ENCODE data around the gene ANKIB1. TPM values are rescaled to one million over a fixed set of nuclear protein-coding genes. Genes with fewer than 3 reads are reported as not detected.

The ANKIB1 gene
- total and polyA plus RNA-seq, 4 donors, result 3.9 to 14.8 (median 8.4) TPM

DNA sequence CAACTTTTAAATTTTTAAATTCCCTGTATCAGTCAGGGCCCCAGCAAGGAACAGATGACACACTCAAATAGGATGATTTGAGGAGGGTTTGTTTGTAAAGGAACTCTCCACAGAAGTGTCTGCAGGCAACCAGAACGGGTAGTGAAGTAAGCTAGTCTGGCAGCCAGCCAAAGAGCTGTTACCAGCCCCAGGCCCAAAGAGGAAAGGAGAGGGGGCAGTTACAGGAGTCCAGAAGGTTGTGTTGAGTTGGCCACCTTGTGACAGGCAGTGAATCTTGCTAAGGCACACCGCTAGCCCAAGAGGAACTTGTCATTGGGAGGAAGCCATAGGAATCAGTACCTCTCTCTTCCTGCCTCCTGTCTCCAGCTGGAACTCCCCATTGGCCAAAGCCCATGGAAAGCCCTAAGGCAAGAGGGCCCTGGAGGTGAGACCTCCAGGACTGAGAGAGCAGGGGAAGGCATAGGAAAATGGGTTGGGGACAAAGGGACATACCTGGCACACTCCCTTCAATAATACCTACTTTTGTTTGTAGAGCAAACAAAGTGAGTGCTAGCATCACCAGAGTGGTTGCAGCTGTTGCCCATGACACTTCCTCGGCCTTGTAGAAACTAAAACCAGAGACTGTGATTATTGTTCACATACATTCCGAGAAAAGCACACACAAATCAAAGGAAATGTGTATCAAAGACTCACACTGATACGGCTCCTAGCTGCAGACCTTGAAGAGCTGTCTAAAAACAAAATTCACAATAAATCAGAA, 176.1 kb downstream of the ANKIB1 start:
- no peaks in the 10 kb centered on the region for H3K9me3 ChIP-seq (ENCODE audit: control insufficient read depth in 4 of 4, low read length in 3 of 4)
- H3K4me1 ChIP-seq (ENCODE audit: control insufficient read depth in 4 of 4, insufficient read depth in 4 of 4, low read length in 3 of 4), result peaks cover 0 to 5% (median 3%) of the 10 kb centered on the region in 4 donors
- DNase-seq (ENCODE audit: low spot score), result no peak
- H3K9ac ChIP-seq (ENCODE audit: low read depth in 1 of 2, low read length in 2 of 2), result no peak overlapping the region
- no peaks in the 10 kb centered on the region for H3K36me3 ChIP-seq (ENCODE audit: control insufficient read depth in 4 of 4, insufficient read depth in 3 of 4, low read depth in 1 of 4, low read length in 3 of 4)
- no peak overlapping the region for H3K4me3 ChIP-seq (ENCODE audit: low read depth in 1 of 3, low read length in 3 of 3)
- TF ChIP-seq HNF4A (conservative IDR thresholded peaks at IDR 0.05) (no peak), NR2F2 (IDR thresholded peaks at IDR 0.05) (no peak), JUND (IDR thresholded peaks at IDR 0.05) (no peak), FOXA1 (IDR thresholded peaks at IDR 0.05) (no peak), GABPA (IDR thresholded peaks at IDR 0.05 in 1 of 2, conservative IDR thresholded peaks at IDR 0.05 in 1 of 2) (no peak), SP1 (IDR thresholded peaks at IDR 0.05) (no peak), FOXA2 (IDR thresholded peaks at IDR 0.05) (no peak), RAD21 (IDR thresholded peaks at IDR 0.05) (no peak), YY1 (IDR thresholded peaks at IDR 0.05) (no peak), EGR1 (IDR thresholded peaks at IDR 0.05; ENCODE audit: low read depth in 2 of 2) (no peak), TAF1 (conservative IDR thresholded peaks at IDR 0.05) (no peak), RXRA (IDR thresholded peaks at IDR 0.05) (no peak), HNF4G (IDR thresholded peaks at IDR 0.05) (no peak)
- TF ChIP-seq, protein P1, sequence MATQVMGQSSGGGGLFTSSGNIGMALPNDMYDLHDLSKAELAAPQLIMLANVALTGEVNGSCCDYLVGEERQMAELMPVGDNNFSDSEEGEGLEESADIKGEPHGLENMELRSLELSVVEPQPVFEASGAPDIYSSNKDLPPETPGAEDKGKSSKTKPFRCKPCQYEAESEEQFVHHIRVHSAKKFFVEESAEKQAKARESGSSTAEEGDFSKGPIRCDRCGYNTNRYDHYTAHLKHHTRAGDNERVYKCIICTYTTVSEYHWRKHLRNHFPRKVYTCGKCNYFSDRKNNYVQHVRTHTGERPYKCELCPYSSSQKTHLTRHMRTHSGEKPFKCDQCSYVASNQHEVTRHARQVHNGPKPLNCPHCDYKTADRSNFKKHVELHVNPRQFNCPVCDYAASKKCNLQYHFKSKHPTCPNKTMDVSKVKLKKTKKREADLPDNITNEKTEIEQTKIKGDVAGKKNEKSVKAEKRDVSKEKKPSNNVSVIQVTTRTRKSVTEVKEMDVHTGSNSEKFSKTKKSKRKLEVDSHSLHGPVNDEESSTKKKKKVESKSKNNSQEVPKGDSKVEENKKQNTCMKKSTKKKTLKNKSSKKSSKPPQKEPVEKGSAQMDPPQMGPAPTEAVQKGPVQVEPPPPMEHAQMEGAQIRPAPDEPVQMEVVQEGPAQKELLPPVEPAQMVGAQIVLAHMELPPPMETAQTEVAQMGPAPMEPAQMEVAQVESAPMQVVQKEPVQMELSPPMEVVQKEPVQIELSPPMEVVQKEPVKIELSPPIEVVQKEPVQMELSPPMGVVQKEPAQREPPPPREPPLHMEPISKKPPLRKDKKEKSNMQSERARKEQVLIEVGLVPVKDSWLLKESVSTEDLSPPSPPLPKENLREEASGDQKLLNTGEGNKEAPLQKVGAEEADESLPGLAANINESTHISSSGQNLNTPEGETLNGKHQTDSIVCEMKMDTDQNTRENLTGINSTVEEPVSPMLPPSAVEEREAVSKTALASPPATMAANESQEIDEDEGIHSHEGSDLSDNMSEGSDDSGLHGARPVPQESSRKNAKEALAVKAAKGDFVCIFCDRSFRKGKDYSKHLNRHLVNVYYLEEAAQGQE (IDR thresholded peaks at IDR 0.05), result no peak
- TF ChIP-seq, protein P2, sequence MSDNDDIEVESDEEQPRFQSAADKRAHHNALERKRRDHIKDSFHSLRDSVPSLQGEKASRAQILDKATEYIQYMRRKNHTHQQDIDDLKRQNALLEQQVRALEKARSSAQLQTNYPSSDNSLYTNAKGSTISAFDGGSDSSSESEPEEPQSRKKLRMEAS (IDR thresholded peaks at IDR 0.05), result no peak
- TF ChIP-seq, protein P3, sequence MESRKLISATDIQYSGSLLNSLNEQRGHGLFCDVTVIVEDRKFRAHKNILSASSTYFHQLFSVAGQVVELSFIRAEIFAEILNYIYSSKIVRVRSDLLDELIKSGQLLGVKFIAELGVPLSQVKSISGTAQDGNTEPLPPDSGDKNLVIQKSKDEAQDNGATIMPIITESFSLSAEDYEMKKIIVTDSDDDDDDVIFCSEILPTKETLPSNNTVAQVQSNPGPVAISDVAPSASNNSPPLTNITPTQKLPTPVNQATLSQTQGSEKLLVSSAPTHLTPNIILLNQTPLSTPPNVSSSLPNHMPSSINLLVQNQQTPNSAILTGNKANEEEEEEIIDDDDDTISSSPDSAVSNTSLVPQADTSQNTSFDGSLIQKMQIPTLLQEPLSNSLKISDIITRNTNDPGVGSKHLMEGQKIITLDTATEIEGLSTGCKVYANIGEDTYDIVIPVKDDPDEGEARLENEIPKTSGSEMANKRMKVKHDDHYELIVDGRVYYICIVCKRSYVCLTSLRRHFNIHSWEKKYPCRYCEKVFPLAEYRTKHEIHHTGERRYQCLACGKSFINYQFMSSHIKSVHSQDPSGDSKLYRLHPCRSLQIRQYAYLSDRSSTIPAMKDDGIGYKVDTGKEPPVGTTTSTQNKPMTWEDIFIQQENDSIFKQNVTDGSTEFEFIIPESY (IDR thresholded peaks at IDR 0.05), result no peak
- TF ChIP-seq, protein P4, sequence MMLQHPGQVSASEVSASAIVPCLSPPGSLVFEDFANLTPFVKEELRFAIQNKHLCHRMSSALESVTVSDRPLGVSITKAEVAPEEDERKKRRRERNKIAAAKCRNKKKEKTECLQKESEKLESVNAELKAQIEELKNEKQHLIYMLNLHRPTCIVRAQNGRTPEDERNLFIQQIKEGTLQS (IDR thresholded peaks at IDR 0.05), result no peak
- TF ChIP-seq, protein P5, sequence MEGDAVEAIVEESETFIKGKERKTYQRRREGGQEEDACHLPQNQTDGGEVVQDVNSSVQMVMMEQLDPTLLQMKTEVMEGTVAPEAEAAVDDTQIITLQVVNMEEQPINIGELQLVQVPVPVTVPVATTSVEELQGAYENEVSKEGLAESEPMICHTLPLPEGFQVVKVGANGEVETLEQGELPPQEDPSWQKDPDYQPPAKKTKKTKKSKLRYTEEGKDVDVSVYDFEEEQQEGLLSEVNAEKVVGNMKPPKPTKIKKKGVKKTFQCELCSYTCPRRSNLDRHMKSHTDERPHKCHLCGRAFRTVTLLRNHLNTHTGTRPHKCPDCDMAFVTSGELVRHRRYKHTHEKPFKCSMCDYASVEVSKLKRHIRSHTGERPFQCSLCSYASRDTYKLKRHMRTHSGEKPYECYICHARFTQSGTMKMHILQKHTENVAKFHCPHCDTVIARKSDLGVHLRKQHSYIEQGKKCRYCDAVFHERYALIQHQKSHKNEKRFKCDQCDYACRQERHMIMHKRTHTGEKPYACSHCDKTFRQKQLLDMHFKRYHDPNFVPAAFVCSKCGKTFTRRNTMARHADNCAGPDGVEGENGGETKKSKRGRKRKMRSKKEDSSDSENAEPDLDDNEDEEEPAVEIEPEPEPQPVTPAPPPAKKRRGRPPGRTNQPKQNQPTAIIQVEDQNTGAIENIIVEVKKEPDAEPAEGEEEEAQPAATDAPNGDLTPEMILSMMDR (IDR thresholded peaks at IDR 0.05; ENCODE audit: low read depth, low read length, missing input control), result no peak
- no peak overlapping the region for H3K27ac ChIP-seq (ENCODE audit: low read depth in 1 of 2, low read length in 2 of 2)
- WGBS, result 63% methylated on average over 5 of the region's 5 CpGs
- H3K27me3 ChIP-seq (ENCODE audit: control insufficient read depth in 4 of 4, insufficient read depth in 4 of 4, low read length in 3 of 4), result no peaks in the 10 kb centered on the region
